ENCODE data around the gene IGHMBP2.

GRCh38 chr11:68857037-68857586 lies 46.6 kb upstream of the IGHMBP2 start:
- TF ChIP-seq POLR2A (IDR thresholded peaks at IDR 0.05): no peak
- TF ChIP-seq CTCF (IDR thresholded peaks at IDR 0.05): no peak
